ENCODE results near the gene ALOX12B. TPM values are rescaled to one million over a fixed set of nuclear protein-coding genes. Genes with fewer than 3 reads are reported as not detected.

ALOX12B gene
- total RNA-seq (0.42 TPM), polyA plus RNA-seq (5.0 TPM)
- long read RNA-seq, donor 1, result 0 reads
- long read RNA-seq, donor 2, result 0 reads
- long read RNA-seq, donor 3, result 0 reads
- long read RNA-seq, donor 4, result 0 reads
- long read RNA-seq, donor 5, result 0 reads
- long read RNA-seq, donor 6, result 0 reads
- long read RNA-seq, donor 7, result 0 reads
- long read RNA-seq, donor 8, result 0 reads
- long read RNA-seq, donor 9, result 0 reads
- long read RNA-seq, donor 10, result 0 reads

GRCh38 chr17:8087075-8087951, at the start of gene ALOX12B:
ALOX12B (minus strand) TSS chr17:8087716; CDS start chr17:8087442, 274 bp downstream.
- no peak for DNase-seq (ENCODE audit: low read depth in 6 of 9, low spot score in 9 of 9)
- Histone ChIP-seq H3K9me3 (ENCODE audit: control insufficient read depth in 2 of 2, insufficient read depth in 1 of 2, low read length in 1 of 2) (no peaks in the 10 kb centered on the region), H3K4me3 (ENCODE audit: low read length in 2 of 2) (no peak within 1 kb of the TSS), H3K36me3 (ENCODE audit: control insufficient read depth in 2 of 2, insufficient read depth in 2 of 2, low read length in 1 of 2) (no peaks in the 10 kb centered on the region), H3K27ac (ENCODE audit: low read depth in 1 of 2, low read length in 1 of 2) (no peak within 1 kb of the TSS), H3K4me1 (ENCODE audit: control insufficient read depth in 2 of 2, insufficient read depth in 2 of 2, low read length in 2 of 2) (no peaks in the 10 kb centered on the region), H3K27me3 (ENCODE audit: control insufficient read depth in 2 of 2, insufficient read depth in 1 of 2, low read length in 1 of 2) (peaks cover 3 to 67% of the 10 kb centered on the region in 2 donors)
- 88% methylated on average over 20 of the region's 20 CpGs for WGBS

- DNase-seq (ENCODE audit: low read depth in 6 of 9, low spot score in 9 of 9), result no peak
- 94% methylated on average over 4 of the region's 4 CpGs for WGBS
- Histone ChIP-seq H3K36me3 (ENCODE audit: control insufficient read depth in 2 of 2, insufficient read depth in 2 of 2, low read length in 1 of 2) (no peaks in the 10 kb centered on the region), H3K4me1 (ENCODE audit: control insufficient read depth in 2 of 2, insufficient read depth in 2 of 2, low read length in 2 of 2) (peaks cover 13 to 14% of the 10 kb centered on the region in 2 donors), H3K27me3 (ENCODE audit: control insufficient read depth in 2 of 2, insufficient read depth in 1 of 2, low read length in 1 of 2) (peaks cover 4 to 67% of the 10 kb centered on the region in 2 donors), H3K9me3 (ENCODE audit: control insufficient read depth in 2 of 2, insufficient read depth in 1 of 2, low read length in 1 of 2) (no peaks in the 10 kb centered on the region), H3K4me3 (ENCODE audit: low read length in 2 of 2) (no peak overlapping the region), H3K27ac (ENCODE audit: low read depth in 1 of 2, low read length in 1 of 2) (no peak overlapping the region)
Observed at GRCh38 chr17:8133941-8134340, 46.4 kb upstream of the ALOX12B start.

GRCh38 chr17:8133399-8133798, 45.9 kb upstream of the ALOX12B start:
- Histone ChIP-seq H3K36me3 (ENCODE audit: control insufficient read depth in 2 of 2, insufficient read depth in 2 of 2, low read length in 1 of 2) (no peaks in the 10 kb centered on the region), H3K27me3 (ENCODE audit: control insufficient read depth in 2 of 2, insufficient read depth in 1 of 2, low read length in 1 of 2) (peaks cover 6 to 73% of the 10 kb centered on the region in 2 donors), H3K9me3 (ENCODE audit: control insufficient read depth in 2 of 2, insufficient read depth in 1 of 2, low read length in 1 of 2) (no peaks in the 10 kb centered on the region), H3K4me3 (ENCODE audit: low read length in 2 of 2) (no peak overlapping the region), H3K4me1 (ENCODE audit: control insufficient read depth in 2 of 2, insufficient read depth in 2 of 2, low read length in 2 of 2) (peaks cover 9 to 10% of the 10 kb centered on the region in 2 donors), H3K27ac (ENCODE audit: low read depth in 1 of 2, low read length in 1 of 2) (no peak overlapping the region)
- 95% methylated on average over 12 of the region's 12 CpGs for WGBS
- no peak for DNase-seq (ENCODE audit: low read depth in 6 of 9, low spot score in 9 of 9)

GRCh38 chr17:8131844-8132441, 44.4 kb upstream of the ALOX12B start:
- WGBS, result 90% methylated on average over 3 of the region's 3 CpGs

GRCh38 chr17:8128125-8128784, 40.7 kb upstream of the ALOX12B start:
- peaks cover 37 to 89% of the 10 kb centered on the region in 2 donors for H3K27me3 ChIP-seq (ENCODE audit: control insufficient read depth in 2 of 2, insufficient read depth in 1 of 2, low read length in 1 of 2)
- H3K27ac ChIP-seq (ENCODE audit: low read depth in 1 of 2, low read length in 1 of 2), result no peak overlapping the region
- 93% methylated on average over 14 of the region's 14 CpGs for WGBS
- H3K36me3 ChIP-seq (ENCODE audit: control insufficient read depth in 2 of 2, insufficient read depth in 2 of 2, low read length in 1 of 2), result no peaks in the 10 kb centered on the region
- H3K4me1 ChIP-seq (ENCODE audit: control insufficient read depth in 2 of 2, insufficient read depth in 2 of 2, low read length in 2 of 2), result peaks cover 16 to 40% of the 10 kb centered on the region in 2 donors
- no peak overlapping the region for H3K4me3 ChIP-seq (ENCODE audit: low read length in 2 of 2)
- H3K9me3 ChIP-seq (ENCODE audit: control insufficient read depth in 2 of 2, insufficient read depth in 1 of 2, low read length in 1 of 2), result peaks cover 0 to 13% of the 10 kb centered on the region in 2 donors
- no peak for DNase-seq (ENCODE audit: low read depth in 6 of 9, low spot score in 9 of 9)

More at GRCh38 chr17:8131844-8132441, 44.4 kb upstream of the ALOX12B start:
- Histone ChIP-seq H3K4me1 (ENCODE audit: control insufficient read depth in 2 of 2, insufficient read depth in 2 of 2, low read length in 2 of 2) (peaks cover 0 to 4% of the 10 kb centered on the region in 2 donors), H3K27ac (ENCODE audit: low read depth in 1 of 2, low read length in 1 of 2) (no peak overlapping the region), H3K9me3 (ENCODE audit: control insufficient read depth in 2 of 2, insufficient read depth in 1 of 2, low read length in 1 of 2) (no peaks in the 10 kb centered on the region), H3K4me3 (ENCODE audit: low read length in 2 of 2) (no peak overlapping the region), H3K27me3 (ENCODE audit: control insufficient read depth in 2 of 2, insufficient read depth in 1 of 2, low read length in 1 of 2) (peaks cover 11 to 75% of the 10 kb centered on the region in 2 donors), H3K36me3 (ENCODE audit: control insufficient read depth in 2 of 2, insufficient read depth in 2 of 2, low read length in 1 of 2) (no peaks in the 10 kb centered on the region)
- no peak for DNase-seq (ENCODE audit: low read depth in 6 of 9, low spot score in 9 of 9)

- Histone ChIP-seq H3K9me3 (ENCODE audit: control insufficient read depth in 2 of 2, insufficient read depth in 1 of 2, low read length in 1 of 2) (peaks cover 0 to 13% of the 10 kb centered on the region in 2 donors), H3K27ac (ENCODE audit: low read depth in 1 of 2, low read length in 1 of 2) (peak overlapping the region in 1 of 2 donors; percentile 4), H3K36me3 (ENCODE audit: control insufficient read depth in 2 of 2, insufficient read depth in 2 of 2, low read length in 1 of 2) (no peaks in the 10 kb centered on the region), H3K4me3 (ENCODE audit: low read length in 2 of 2) (peak overlapping the region; percentile 44 to 52), H3K4me1 (ENCODE audit: control insufficient read depth in 2 of 2, insufficient read depth in 2 of 2, low read length in 2 of 2) (peaks cover 24 to 56% of the 10 kb centered on the region in 2 donors), H3K27me3 (ENCODE audit: control insufficient read depth in 2 of 2, insufficient read depth in 1 of 2, low read length in 1 of 2) (peaks cover 53 to 97% of the 10 kb centered on the region in 2 donors)
- peak in 1 of 9 donors; percentile 55 for DNase-seq (ENCODE audit: low read depth in 6 of 9, low spot score in 9 of 9)
- under 1% methylated on average over 45 of the region's 45 CpGs for WGBS
Observed at GRCh38 chr17:8126491-8127066, 39.1 kb upstream of the ALOX12B start.

- peak in 1 of 9 donors; percentile 62 for DNase-seq (ENCODE audit: low read depth in 6 of 9, low spot score in 9 of 9)
- H3K4me1 ChIP-seq (ENCODE audit: control insufficient read depth in 2 of 2, insufficient read depth in 2 of 2, low read length in 2 of 2), result peaks cover 27 to 59% of the 10 kb centered on the region in 2 donors
- WGBS, result under 1% methylated on average over 35 of the region's 35 CpGs
- peak overlapping the region; percentile 32 to 52 for H3K4me3 ChIP-seq (ENCODE audit: low read length in 2 of 2)
- H3K36me3 ChIP-seq (ENCODE audit: control insufficient read depth in 2 of 2, insufficient read depth in 2 of 2, low read length in 1 of 2), result no peaks in the 10 kb centered on the region
- H3K9me3 ChIP-seq (ENCODE audit: control insufficient read depth in 2 of 2, insufficient read depth in 1 of 2, low read length in 1 of 2), result peaks cover 0 to 13% of the 10 kb centered on the region in 2 donors
- no peak overlapping the region for H3K27ac ChIP-seq (ENCODE audit: low read depth in 1 of 2, low read length in 1 of 2)
- H3K27me3 ChIP-seq (ENCODE audit: control insufficient read depth in 2 of 2, insufficient read depth in 1 of 2, low read length in 1 of 2), result peaks cover 58 to 97% of the 10 kb centered on the region in 2 donors
Observed at GRCh38 chr17:8125947-8126490, 38.5 kb upstream of the ALOX12B start.

Measured in thymus (tissue), 14 donors.